Mesenchymal stem cell (in vitro differentiated cells and primary cell): ENCODE data around the gene TCF12.
"Not testable (repeated sequence)": the region's sequence is repeated elsewhere in the genome, so short reads cannot be mapped to it uniquely, and the experiment has no call there.

ENCODE experiments used
- DNase-seq: peaks from one replicate; pipeline ENCODE4 v3.0.0-alpha.2; 2013
- H2AFZ ChIP-seq: one replicate; pipeline ENCODE4 v1.6.1; 2013; ENCODE audit warnings: low read depth, mild to moderate bottlenecking, control low read depth, inconsistent platforms, low read length, moderate library complexity
- H2AK5ac ChIP-seq: 2 replicates; pipeline ENCODE4 v1.6.1; 2013; ENCODE audit warnings: low read length, moderate library complexity, mild to moderate bottlenecking, inconsistent platforms; ENCODE audit not compliant: severe bottlenecking
- H2BK120ac ChIP-seq: one replicate; pipeline ENCODE4 v1.6.1; 2013; ENCODE audit warnings: low read depth, mild to moderate bottlenecking, inconsistent platforms, low read length, moderate library complexity
- H2BK12ac ChIP-seq, 2 experiments: one replicate each; pipeline ENCODE4 v1.6.1; 2013; ENCODE audit warnings: inconsistent platforms in 2 of 2, low read length in 2 of 2, mild to moderate bottlenecking in 2 of 2, moderate library complexity in 2 of 2, control low read depth in 1 of 2
- H2BK15ac ChIP-seq: one replicate; pipeline ENCODE4 v1.6.1; 2013; ENCODE audit warnings: mild to moderate bottlenecking, low read depth, inconsistent platforms; ENCODE audit not compliant: poor library complexity, severe bottlenecking
- H2BK5ac ChIP-seq: 2 replicates; pipeline ENCODE4 v1.6.1; 2013; ENCODE audit warnings: low read depth, mild to moderate bottlenecking, low read length, control low read depth, inconsistent platforms; ENCODE audit not compliant: poor library complexity, severe bottlenecking
- H3K14ac ChIP-seq, 2 experiments: one replicate each; pipeline ENCODE4 v1.6.1; 2013; ENCODE audit warnings: inconsistent platforms in 2 of 2, low read length in 2 of 2, control low read depth in 1 of 2, mild to moderate bottlenecking in 1 of 2, moderate library complexity in 1 of 2
- H3K18ac ChIP-seq, 2 experiments: one replicate each; pipeline ENCODE4 v1.6.1; 2013; ENCODE audit warnings: inconsistent platforms in 2 of 2, low read length in 2 of 2, control low read depth in 1 of 2, low read depth in 1 of 2, mild to moderate bottlenecking in 1 of 2
- H3K23ac ChIP-seq, 2 experiments: one replicate each; pipeline ENCODE4 v1.6.1; 2013; ENCODE audit warnings: inconsistent platforms in 2 of 2, low read length in 2 of 2, mild to moderate bottlenecking in 2 of 2, moderate library complexity in 2 of 2, control low read depth in 1 of 2
- H3K27ac ChIP-seq: 2 replicates; pipeline ENCODE4 v1.5.1; 2013; ENCODE audit warnings: mild to moderate bottlenecking, moderate library complexity, low read length, control low read depth, inconsistent platforms; ENCODE audit not compliant: poor library complexity, severe bottlenecking
- H3K27me3 ChIP-seq, 2 experiments: 2 replicates each; pipeline versions ENCODE4 v1.6.1 to v1.7.0; 2013; ENCODE audit warnings: low read length in 2 of 2, mild to moderate bottlenecking in 2 of 2, moderate library complexity in 2 of 2, control low read depth in 1 of 2, inconsistent platforms in 1 of 2; ENCODE audit not compliant: control insufficient read depth in 1 of 2, insufficient read depth in 1 of 2
- H3K36me3 ChIP-seq, 2 experiments: 2 replicates each; pipeline versions ENCODE4 v1.6.1 to v1.7.0; 2013; ENCODE audit warnings: low read length in 2 of 2, control low read depth in 1 of 2, inconsistent platforms in 1 of 2, low read depth in 1 of 2, mild to moderate bottlenecking in 1 of 2; ENCODE audit not compliant: insufficient read depth in 2 of 2, control insufficient read depth in 1 of 2
- H3K4ac ChIP-seq, 2 experiments: one replicate each; pipeline ENCODE4 v1.6.1; 2013; ENCODE audit warnings: inconsistent platforms in 2 of 2, low read length in 2 of 2, mild to moderate bottlenecking in 2 of 2, moderate library complexity in 2 of 2, control low read depth in 1 of 2, low read depth in 1 of 2
- H3K4me1 ChIP-seq: 2 replicates; pipeline ENCODE4 v1.6.1; 2013; ENCODE audit warnings: low read depth, low read length, control low read depth; ENCODE audit not compliant: control insufficient read depth, insufficient read depth
- H3K4me2 ChIP-seq: 2 replicates; pipeline ENCODE4 v1.6.1; 2013; ENCODE audit warnings: low read length, mild to moderate bottlenecking, inconsistent platforms; ENCODE audit not compliant: poor library complexity, severe bottlenecking
- H3K4me3 ChIP-seq, 2 experiments: 2 replicates each; pipeline versions ENCODE4 v1.5.1 to v1.7.0; 2013; ENCODE audit warnings: low read length in 2 of 2, mild to moderate bottlenecking in 2 of 2, control low read depth in 1 of 2, low read depth in 1 of 2; ENCODE audit not compliant: insufficient read depth in 1 of 2
- H3K79me1 ChIP-seq: replicated peaks from 2 replicates; pipeline ENCODE4 v1.6.1; 2013; ENCODE audit warnings: mild to moderate bottlenecking, control low read depth, low read length, inconsistent platforms; ENCODE audit not compliant: poor library complexity, severe bottlenecking
- H3K9ac ChIP-seq: 2 replicates; pipeline ENCODE4 v1.7.0; 2013; ENCODE audit warnings: mild to moderate bottlenecking, low read length, moderate library complexity
- H3K9me3 ChIP-seq: 2 replicates; pipeline ENCODE4 v1.7.0; 2013; ENCODE audit warnings: mild to moderate bottlenecking, low read length; ENCODE audit not compliant: control insufficient read depth
- H4K8ac ChIP-seq: one replicate; pipeline ENCODE4 v1.6.1; 2013; ENCODE audit warnings: inconsistent platforms, mild to moderate bottlenecking, low read length, moderate library complexity
- H4K91ac ChIP-seq: one replicate; pipeline ENCODE4 v1.6.1; 2013; ENCODE audit warnings: mild to moderate bottlenecking, low read length, inconsistent platforms
- WGBS: methylation state at CpG from one replicate; pipeline ENCODE4 v1.1.7; 2013; ENCODE audit warnings: mixed read lengths; 5-methylcytosine and 5-hydroxymethylcytosine counted together

TCF12 gene

GRCh38 chr15:56948764-56949101, 30.3 kb downstream of the TCF12 start:
- Histone ChIP-seq H2BK15ac (no peak overlapping the region), H3K79me1 (no peaks in the 10 kb centered on the region), H3K9ac (no peak overlapping the region), H3K36me3 (peaks cover 0 to 15% of the 10 kb centered on the region in 2 experiments), H3K9me3 (peaks cover 15% of the 10 kb centered on the region), H3K18ac (no peak overlapping the region), H3K4me1 (no peaks in the 10 kb centered on the region), H2BK12ac (no peak overlapping the region), H2BK5ac (no peak overlapping the region), H3K4me3 (no peak overlapping the region), H2AFZ (no peak overlapping the region), H2AK5ac (no peak overlapping the region), H3K4me2 (no peak overlapping the region), H4K8ac (no peak overlapping the region), H3K4ac (no peak overlapping the region), H4K91ac (no peak overlapping the region), H3K23ac (no peak overlapping the region), H3K27me3 (no peaks in the 10 kb centered on the region), H2BK120ac (no peak overlapping the region), H3K27ac (no peak overlapping the region), H3K14ac (no peak overlapping the region)
- no peak for DNase-seq
- WGBS, result 81% methylated on average over 1 of the region's 1 CpG

- no peak overlapping the region for H2BK15ac ChIP-seq
- no peak overlapping the region for H2AFZ ChIP-seq
- H3K27ac ChIP-seq, result no peak overlapping the region
- no peak overlapping the region for H3K14ac ChIP-seq
- H3K4me2 ChIP-seq, result no peak overlapping the region
- no peaks in the 10 kb centered on the region for H3K27me3 ChIP-seq
- no peak overlapping the region for H3K23ac ChIP-seq
- no peaks in the 10 kb centered on the region for H3K79me1 ChIP-seq
- no peak overlapping the region for H4K8ac ChIP-seq
- H2BK5ac ChIP-seq, result no peak overlapping the region
- H2BK12ac ChIP-seq, result no peak overlapping the region
- H3K9ac ChIP-seq, result no peak overlapping the region
- H2AK5ac ChIP-seq, result no peak overlapping the region
- WGBS, result no CpG with 5 or more reads among the region's 6 CpGs
- no peak overlapping the region for H3K4ac ChIP-seq
- peaks cover 0 to 9% of the 10 kb centered on the region in 2 experiments for H3K36me3 ChIP-seq
- peaks cover 17% of the 10 kb centered on the region for H3K9me3 ChIP-seq
- no peak overlapping the region for H2BK120ac ChIP-seq
- no peak overlapping the region for H3K18ac ChIP-seq
- no peak for DNase-seq
- H4K91ac ChIP-seq, result no peak overlapping the region
- no peak overlapping the region for H3K4me3 ChIP-seq
- H3K4me1 ChIP-seq, result no peaks in the 10 kb centered on the region
Measured at GRCh38 chr15:56950979-56951378, 32.5 kb downstream of the TCF12 start.

GRCh38 chr15:56953790-56954189, 35.3 kb downstream of the TCF12 start:
- Histone ChIP-seq H3K9ac (no peak overlapping the region), H2AK5ac (no peak overlapping the region), H3K27ac (no peak overlapping the region), H2BK120ac (no peak overlapping the region), H2AFZ (no peak overlapping the region), H2BK12ac (no peak overlapping the region), H4K91ac (no peak overlapping the region), H2BK5ac (no peak overlapping the region), H3K27me3 (no peaks in the 10 kb centered on the region), H3K18ac (no peak overlapping the region), H3K23ac (no peak overlapping the region), H3K4ac (no peak overlapping the region), H3K4me3 (no peak overlapping the region), H3K9me3 (peaks cover 35% of the 10 kb centered on the region), H3K14ac (no peak overlapping the region), H4K8ac (no peak overlapping the region), H3K36me3 (peaks cover 0 to 5% of the 10 kb centered on the region in 2 experiments), H3K4me1 (peaks cover 2% of the 10 kb centered on the region), H2BK15ac (no peak overlapping the region), H3K79me1 (no peaks in the 10 kb centered on the region), H3K4me2 (no peak overlapping the region)
- no CpG with 5 or more reads among the region's 1 CpG for WGBS
- DNase-seq, result no peak

GRCh38 chr15:56955011-56955410, 36.6 kb downstream of the TCF12 start:
- WGBS, result 96% methylated on average over 3 of the region's 5 CpGs

More at GRCh38 chr15:56955011-56955410, 36.6 kb downstream of the TCF12 start:
- not testable (repeated sequence) for H4K91ac ChIP-seq, DNase-seq, H2AFZ ChIP-seq, H3K79me1 ChIP-seq, H3K4me1 ChIP-seq, H3K4me2 ChIP-seq, H2BK12ac ChIP-seq, H2BK120ac ChIP-seq, H3K36me3 ChIP-seq, H4K8ac ChIP-seq, H3K27me3 ChIP-seq, H3K18ac ChIP-seq, H3K4me3 ChIP-seq, H2BK5ac ChIP-seq, H3K14ac ChIP-seq, H2BK15ac ChIP-seq, H2AK5ac ChIP-seq, H3K23ac ChIP-seq, H3K9ac ChIP-seq, H3K27ac ChIP-seq, H3K4ac ChIP-seq
- peaks cover 35% of the 10 kb centered on the region for H3K9me3 ChIP-seq
